Activated gamma-delta T cell treated with Interleukin-2 at 50 U/mL for 16 hours (primary cell): ENCODE data around the gene PIF1.

Experiments
- DNase-seq: peaks from one replicate; pipeline ENCODE4 v3.0.0-alpha.2; 2020

Gene PIF1

GRCh38 chr15:64774629-64775493 is 50.6 kb downstream of the PIF1 start:
- no peak for DNase-seq

DNA sequence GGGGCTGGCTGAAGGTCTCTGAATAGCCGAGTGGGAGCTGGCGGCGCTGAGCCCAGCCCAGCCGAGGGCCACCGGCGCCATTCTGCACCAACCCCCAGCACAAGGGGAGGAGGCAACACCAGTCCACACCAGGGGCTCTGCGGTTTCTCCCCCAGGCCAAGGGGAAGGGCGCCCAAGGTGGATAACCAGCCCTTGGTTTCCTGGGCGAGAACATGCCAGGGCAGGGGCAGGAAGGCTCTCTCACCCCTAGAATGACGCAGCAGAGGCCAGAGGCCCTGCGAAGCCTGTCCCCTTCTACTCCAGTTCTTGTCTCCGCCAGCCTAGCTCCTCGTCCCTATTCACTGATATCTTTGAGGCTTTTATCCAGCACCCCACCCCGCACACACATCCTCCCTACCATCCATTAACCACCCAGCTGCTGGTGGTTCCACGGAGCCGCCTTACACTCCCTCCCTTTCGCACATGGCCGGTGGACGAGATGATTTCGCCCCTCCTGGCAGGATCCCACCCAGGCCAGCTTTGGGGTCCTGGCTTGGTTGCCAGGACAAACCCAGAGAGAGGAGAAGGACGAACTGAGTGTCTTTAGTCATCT is 51.3 kb downstream of the PIF1 start:
- no peak for DNase-seq

DNA sequence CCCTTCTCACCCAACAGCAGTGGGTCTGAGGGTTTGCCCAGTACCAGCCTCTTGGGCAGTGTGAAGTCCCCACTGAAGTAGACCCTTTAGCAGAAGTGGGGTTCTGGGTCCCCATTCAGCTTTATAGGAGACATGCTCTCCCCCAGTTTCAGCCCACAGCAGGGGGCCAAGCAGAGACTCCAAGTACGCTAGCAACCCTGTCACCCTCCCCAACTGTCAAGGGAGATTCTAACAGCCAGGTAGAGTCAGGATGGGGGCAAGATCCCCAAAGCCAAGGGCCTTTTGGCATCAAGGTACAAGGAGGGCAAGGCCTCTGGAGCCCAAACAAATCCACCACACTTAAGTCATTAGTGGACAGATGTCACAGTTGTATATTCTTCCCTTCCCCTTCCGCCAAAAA is 51.8 kb downstream of the PIF1 start:
- DNase-seq, result no peak

GRCh38 chr15:64772964-64773363 is 52.5 kb downstream of the PIF1 start:
- DNase-seq, result no peak

- DNase-seq, result no peak
These were observed 53.0 kb downstream of the PIF1 start for GRCh38 chr15:64772488-64772887.

- DNase-seq, result no peak
These were observed 54.8 kb downstream of the PIF1 start for GRCh38 chr15:64770626-64771025.

GRCh38 chr15:64767203-64767602 is 58.2 kb downstream of the PIF1 start:
- DNase-seq, result no peak

DNA sequence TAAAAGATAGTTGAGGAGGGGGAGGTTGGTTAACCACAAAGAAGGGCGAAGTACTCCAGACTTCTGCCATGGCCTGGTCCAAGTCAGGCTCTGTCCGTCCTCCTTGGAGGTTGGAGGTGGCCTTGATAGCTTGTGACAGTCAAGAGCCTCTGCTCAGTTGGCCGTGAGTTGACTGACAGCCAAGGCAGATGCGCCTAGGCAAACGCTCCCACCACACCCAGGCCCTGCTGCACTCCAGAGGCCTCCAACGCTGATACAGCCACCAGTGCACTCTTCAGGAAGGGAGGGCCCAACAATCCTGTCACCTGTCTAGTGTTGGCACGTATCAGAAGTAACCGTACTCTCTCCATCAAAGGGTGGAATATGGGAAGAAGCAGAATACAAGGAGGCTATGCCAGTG is 59.4 kb downstream of the PIF1 start:
- no peak for DNase-seq
